Central memory CD4-positive, alpha-beta T cell (primary cell): ENCODE measurements around the gene HERPUD1.
"Not testable (repeated sequence)": the region's sequence is repeated elsewhere in the genome, so short reads cannot be mapped to it uniquely, and the experiment has no call there.

Experiments
- DNase-seq: peaks from one replicate; pipeline ENCODE4 v3.0.0; 2022

The HERPUD1 gene

DNA sequence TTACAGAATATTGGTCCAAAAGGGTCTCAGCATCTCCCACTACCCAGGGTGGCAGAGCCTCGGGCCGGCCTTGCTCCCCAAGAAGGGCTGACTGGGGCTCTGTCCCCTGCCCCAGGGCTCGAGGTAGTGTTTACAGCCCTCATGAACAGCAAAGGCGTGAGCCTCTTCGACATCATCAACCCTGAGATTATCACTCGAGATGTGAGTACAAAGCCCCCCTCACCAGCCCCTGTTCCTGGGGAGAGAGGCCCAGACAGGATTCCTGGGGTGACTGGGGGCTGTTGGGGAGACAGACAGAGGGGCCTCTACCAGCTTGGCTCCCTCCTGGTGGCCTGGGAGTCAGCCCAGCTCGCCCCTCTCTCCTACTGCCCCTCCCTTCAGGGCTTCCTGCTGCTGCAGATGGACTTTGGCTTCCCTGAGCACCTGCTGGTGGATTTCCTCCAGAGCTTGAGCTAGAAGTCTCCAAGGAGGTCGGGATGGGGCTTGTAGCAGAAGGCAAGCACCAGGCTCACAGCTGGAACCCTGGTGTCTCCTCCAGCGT is 51.3 kb downstream of the HERPUD1 start:
- no peak for DNase-seq

DNA sequence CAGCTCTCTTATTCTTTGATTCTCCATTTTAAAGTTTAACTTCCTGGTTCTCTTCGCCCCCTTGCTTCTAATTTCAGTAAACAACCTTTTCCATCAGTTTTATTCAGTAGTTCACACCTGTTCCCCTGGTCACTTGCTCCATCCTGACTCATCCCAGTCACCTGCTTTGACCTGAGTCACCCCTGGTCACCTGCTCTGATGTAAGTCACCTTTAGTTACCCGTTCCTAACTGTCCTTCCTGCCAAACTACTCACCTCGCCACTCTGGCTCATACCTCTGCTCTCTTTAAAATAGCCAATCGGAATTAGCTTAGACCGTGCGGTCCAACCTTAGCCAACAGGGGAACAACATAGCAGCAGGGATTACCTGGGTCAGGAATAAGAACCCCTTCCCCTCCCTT is 52.7 kb downstream of the HERPUD1 start:
- no peak for DNase-seq

DNA sequence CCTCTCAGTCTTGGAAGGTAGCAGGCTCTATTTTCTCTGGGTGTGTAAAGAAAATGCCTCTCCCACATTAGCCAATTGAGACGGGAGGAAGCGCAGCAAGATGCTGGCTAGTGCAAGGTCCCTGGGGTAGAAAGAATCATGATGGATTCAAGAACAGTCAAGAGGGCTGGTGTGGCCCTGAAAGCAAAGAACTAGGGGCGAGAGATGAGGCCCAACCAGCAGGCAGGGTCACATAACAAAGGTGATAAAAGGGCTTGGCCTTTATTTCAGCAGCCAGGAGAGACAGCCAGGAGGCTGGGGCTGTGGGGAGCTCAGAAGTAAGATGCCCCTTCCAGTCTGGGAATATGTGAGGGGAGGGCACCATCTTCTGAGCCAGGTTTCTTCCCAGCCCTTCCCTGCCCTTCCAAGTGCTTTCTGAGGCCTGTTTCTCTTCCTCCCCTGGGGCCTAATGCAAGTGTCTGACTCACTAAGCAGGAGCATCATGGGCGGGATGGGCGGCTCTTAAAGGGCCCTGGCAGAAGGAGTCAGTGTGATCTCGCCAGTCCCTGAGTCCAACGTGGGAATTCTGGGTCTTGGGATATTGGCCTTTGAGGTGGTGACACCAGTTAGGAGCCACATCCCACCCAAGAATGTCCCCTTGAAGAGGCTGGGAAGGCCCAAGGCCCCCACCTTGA is 53.5 kb downstream of the HERPUD1 start:
- DNase-seq: no peak

DNA sequence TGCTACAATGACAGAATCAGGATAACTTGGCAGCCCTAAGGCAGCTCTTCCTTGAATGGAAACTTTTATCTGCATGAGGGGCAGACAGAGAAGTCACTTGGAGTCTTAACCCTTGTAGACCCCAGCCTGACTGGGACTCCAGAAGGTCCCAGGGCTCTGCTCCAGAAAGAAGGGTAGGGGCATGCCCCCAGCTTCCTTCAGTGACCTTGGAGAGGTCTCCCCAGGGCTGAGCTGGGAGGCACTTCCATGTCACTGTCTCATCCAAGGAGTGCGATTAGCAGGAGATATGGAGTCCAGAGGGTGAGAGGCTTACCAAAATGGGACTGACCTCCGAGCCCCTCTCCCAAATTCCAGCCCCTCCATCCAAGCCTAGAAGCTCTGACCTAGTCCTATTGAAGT is 54.0 kb downstream of the HERPUD1 start:
- DNase-seq: no peak

DNA sequence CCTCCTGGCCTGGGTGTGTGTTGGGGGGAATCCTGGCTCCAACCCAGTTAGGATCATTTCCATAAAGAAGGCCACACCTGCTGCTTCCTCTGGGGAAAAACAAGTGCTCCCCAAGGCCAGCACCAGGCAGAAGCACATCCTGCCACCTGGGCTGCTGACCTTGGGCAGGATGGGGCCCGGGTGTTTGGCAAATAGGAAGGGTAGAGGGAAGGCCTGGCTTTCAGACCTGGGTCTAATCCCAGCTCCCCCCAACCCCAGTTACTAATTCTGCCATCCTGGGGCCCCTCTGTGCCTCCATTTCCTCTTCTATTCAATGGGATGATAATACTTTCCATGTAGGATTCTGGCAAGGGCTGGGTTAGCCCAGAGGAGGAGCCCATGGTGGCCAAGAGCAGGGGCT is 54.4 kb downstream of the HERPUD1 start:
- no peak for DNase-seq

DNA sequence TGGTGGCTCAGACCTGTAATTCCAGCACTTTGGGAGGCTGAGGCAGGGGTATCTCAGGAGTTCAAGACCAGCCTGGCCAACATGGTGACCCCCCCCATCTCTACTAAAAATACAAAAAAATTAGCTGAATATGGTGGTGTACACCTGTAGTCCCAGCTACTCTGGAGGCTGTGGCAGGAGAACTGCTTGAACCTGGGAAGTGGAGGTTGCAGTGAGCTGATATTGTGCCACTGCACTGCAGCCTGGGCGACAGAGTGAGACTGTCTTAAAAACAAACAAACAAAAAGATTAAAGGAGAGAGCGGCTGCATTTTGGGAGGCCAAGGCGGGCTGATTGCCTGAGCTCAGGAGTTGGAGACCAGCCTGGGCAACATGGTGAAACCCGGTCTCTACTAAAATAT is 55.0 kb downstream of the HERPUD1 start:
- DNase-seq: not testable (repeated sequence)

DNA sequence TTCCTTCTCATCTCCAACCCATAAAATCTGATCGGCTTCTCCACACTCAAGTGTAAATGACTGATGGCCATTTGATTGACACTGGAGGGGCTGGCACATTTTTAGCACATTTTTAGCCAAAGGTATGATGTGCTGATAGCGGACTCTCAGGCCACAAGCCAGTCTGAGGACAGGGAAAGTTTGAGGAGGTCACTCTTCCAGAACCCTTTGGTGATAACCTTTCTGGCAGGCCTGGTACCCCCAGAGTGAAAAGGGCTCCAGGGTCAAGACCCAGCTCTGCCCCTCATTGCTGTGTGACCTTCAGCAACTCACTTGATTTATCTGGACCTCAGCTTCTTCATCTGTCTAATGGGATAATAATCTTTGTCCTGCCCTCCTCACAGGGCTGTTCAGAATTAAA is 55.8 kb downstream of the HERPUD1 start:
- DNase-seq: no peak

DNA sequence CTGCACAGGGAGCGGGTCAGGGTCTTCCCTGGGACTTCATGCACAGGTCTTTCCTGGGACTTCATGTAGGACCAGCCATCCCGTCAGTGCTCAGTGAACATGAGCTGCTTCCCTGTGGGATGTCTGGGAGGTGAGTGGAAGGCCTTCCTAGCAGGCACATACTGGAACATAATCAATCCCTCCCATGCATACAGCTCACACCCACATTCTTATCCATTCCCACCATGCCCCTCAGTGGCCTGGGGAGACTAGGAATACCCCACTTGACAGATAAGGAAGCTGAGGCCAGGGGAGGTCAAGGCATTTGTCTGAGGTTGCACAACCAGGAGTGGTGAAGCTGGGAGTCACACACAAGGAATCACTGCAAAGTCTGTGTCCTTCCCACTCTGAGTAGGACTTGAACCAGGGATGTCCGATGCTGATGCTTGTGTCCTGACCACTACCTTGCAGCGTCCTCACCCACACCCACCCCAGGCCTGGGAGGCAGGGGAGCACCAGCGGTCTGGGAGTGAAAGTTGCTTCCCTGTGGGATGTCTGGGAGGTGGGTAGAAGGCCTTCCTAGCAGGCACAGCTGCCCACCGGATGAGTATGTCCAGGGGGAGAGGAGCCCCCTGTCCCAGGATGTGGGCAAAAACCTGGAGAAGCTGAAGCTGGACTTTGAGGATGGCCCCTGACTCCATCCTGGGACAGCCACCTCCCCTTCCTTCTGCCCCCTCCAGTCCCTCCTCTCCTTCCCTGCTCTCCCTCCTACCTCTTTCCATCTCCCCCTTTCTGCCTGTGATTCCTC is 56.4 kb downstream of the HERPUD1 start:
- no peak for DNase-seq

DNA sequence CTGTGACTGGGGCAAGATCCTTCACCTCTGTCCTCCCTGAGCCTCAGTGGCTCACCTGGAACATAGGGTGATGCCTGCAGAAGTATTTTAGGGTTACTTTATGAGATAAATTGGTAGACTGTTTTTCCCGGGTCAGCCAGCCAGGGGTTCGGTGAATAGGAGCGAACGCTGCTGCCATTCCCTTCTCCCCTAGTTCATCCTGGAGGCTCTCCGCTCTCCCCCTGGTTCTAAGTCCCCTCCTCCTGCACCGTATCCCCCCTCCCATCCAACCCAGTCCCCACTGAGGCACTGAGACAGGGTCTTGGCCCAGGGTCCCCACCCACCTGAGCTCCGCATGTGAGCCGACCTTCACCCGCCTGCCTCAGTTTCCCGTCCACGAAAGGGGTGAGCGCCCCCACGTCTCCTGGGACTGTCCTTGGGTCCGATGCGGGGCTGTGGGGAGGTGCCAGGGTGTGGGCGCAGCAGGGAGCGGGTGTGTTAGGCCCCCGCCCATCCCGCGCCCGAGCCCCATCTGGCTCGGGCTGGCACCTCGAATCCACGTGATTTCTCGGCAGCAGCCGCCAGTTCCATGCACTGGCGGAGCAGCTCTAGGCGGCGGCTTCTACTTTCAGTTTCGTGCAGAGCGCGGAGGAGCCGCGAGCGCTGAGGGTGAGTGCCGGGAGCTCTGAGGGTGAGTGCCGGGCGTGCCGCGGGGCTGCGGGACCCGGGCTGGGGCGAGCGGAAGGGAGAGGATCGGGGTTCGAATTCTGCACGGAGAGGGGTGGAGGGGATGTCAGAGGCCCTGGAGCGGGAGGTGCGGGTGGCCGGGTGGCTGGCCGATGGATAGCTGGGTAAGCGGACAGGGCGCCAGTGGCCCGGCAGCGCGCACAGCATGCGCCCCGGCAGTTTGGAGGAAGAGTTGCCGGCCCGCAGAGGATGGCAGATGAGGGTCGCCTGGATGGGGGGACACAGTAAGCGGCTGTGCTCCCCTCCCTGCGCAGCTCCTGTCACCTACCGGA is 57.3 kb downstream of the HERPUD1 start, which contains the start of gene NLRC5:
TSS of gene NLRC5 (plus strand) at position 610 of the 998 bp plus-strand sequence. CDS start 31,156 bp downstream, outside the sequence.
- DNase-seq: peak; percentile 87

DNA sequence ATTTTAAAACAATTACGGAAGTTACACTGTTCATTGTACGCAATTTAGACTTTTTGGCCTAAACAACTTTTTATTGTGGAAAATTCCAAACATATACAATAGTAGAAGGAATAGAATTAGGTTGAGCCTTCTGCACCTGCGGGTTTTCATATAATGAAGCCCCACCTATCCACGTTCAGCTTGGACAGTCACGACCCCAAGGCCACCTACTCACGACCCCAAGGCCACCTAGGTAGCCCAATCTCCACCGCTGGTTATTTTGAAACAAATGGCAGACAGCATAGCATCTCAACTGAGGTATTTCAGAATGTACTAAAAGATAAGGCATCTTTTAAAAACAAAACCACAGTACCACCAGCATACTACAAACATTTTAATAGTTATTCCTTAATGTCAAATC is 58.0 kb downstream of the HERPUD1 start:
- peak; percentile 16 for DNase-seq

DNA sequence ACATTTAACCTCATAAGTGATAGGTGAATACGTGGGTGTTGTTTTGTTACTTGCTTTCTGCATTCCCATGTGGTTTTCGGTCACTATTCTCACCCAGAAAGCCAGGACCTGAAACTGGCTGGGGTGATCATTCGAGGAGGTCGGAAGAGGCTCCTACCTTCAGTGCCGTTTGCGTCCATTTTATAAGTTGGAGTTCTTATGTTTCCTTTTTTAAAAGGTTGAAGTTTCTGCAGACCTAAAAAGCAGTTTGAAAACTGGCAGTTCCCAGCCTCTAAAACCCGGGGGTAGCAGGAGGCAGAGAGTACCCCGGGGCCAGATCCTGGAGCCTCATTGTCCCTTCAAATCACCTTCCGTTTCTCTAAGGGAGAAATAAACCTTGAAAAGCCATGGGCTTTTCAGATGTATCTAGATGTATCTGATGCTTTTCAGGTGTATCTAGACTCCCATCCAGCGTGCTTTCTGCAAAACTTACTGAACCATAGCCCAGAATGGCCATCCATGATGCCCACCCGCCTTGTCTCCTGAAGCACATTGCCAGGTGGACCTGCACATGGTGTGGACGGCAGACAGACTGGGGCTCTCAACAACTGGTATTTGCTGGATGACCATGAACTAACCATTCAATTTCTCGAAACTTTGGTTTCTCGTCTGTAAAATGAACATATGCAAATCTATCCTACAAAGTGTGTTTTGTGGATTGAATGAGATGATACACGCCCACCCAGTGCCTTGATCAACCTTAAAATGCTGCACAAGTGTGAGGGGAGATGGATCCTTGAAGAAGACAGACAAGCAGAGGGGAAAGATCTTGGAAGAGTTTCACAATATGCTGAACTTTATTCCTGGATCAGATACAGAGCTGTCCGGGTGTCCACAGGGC is 58.7 kb downstream of the HERPUD1 start:
- peak; percentile 16 for DNase-seq

DNA sequence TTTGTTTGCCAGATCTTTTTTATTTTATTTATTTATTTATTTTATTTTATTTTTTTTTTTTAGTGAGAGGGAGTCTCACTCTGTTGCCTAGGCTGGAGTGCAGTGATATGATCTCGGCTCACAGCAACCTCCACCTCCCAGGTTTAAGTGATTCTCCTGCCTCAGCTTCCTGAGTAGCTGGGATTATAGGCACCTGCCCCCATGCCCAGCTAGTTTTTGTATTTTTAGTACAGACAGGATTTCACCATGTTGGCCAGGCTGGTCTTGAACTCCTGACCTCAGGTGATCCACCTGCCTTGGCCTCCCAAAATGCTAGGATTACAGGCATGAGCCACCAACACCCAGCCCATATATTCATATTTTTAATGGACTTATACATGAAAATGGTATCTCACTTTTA is 60.5 kb downstream of the HERPUD1 start:
- not testable (repeated sequence) for DNase-seq

DNA sequence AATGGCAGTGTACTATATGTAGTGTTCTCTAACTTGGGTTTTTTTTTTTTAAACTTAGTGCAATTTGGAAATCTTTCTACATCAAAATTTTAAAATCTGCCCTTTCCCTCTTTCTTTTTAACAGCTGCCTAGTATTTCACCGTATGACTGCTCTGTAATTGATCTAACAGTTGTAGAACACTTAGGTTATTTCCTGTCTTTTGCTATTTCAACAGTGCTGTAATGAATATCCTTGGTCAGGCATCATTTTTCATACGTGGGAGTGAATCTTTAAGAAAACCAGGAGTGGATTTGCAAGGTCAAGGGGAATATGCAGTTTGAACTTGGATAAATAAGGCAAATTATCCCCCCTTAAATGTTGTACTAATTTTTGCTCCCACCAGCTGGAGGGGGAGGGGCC is 61.3 kb downstream of the HERPUD1 start:
- DNase-seq: no peak

DNA sequence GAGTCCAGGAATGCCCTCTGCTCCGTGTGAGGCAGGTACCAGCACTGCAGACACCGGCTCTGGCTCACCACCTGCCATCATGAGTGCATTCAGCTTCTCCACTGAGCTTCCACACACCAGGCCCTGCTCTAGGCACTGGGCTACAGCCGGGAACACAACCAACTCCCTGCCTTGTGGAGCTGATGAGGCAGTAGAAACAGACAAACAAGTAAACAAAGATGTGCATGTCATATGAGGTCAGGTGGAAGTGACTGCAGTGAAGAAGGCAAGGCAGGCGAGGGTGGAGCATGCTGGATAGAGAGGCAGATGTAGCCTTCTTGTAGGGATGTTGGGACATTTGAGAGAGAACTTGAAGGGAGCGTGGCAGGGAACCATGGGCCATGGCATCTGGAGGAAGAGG is 62.4 kb downstream of the HERPUD1 start:
- no peak for DNase-seq
